Fibroblast of lung (primary cell): ENCODE results near the gene VCAN. TPM values are rescaled to one million over a fixed set of nuclear protein-coding genes. Genes with fewer than 3 reads are reported as not detected.
A peak's percentile ranks its signal among the peaks of the same experiment; 100 is the strongest.

ENCODE experiments used
- DNase-seq, 2 donors: peaks; one replicate each; pipeline versions ENCODE4 v3.0.0 to v3.0.0-alpha.2; 2010; ENCODE audit warnings: low read depth in 2 of 2
- H2AFZ ChIP-seq: 2 replicates; pipeline ENCODE4 v1.5.1; 2012; ENCODE audit warnings: low read length, control low read depth, inconsistent platforms
- H3K27ac ChIP-seq: 2 replicates; pipeline ENCODE4 v1.5.1; 2011; ENCODE audit warnings: low read length, control low read depth; ENCODE audit not compliant: insufficient read depth
- H3K27me3 ChIP-seq: 2 replicates; pipeline ENCODE4 v1.5.1; 2011; ENCODE audit warnings: mild to moderate bottlenecking, low read length; ENCODE audit not compliant: control insufficient read depth, insufficient read depth
- H3K36me3 ChIP-seq: 2 replicates; pipeline ENCODE4 v1.5.1; 2011; ENCODE audit warnings: low read length; ENCODE audit not compliant: control insufficient read depth, insufficient read depth
- H3K4me1 ChIP-seq: 2 replicates; pipeline ENCODE4 v1.5.1; 2011; ENCODE audit warnings: low read length; ENCODE audit not compliant: control insufficient read depth, insufficient read depth; ENCODE audit errors: extremely low read depth
- H3K4me2 ChIP-seq: 2 replicates; pipeline ENCODE4 v1.5.1; 2011; ENCODE audit warnings: low read length, control low read depth; ENCODE audit not compliant: insufficient read depth; ENCODE audit errors: extremely low read depth
- H3K4me3 ChIP-seq, 4 experiments: fragments of 200-600 bp in 1 of 4; sonication (generic) in 1 of 4; replicated peaks in 1 of 4; 2 replicates each; pipeline ENCODE4 v1.5.1; 2011 to 2016; ENCODE audit warnings: low read length in 4 of 4, low read depth in 3 of 4, mild to moderate bottlenecking in 3 of 4, control low read depth in 2 of 4, inconsistent platforms in 1 of 4, mixed read lengths in 1 of 4; ENCODE audit not compliant: insufficient read depth in 1 of 4; ENCODE audit errors: control extremely low read depth in 1 of 4
- H3K79me2 ChIP-seq: 2 replicates; pipeline ENCODE4 v1.5.1; 2012; ENCODE audit warnings: mild to moderate bottlenecking, low read length, inconsistent platforms; ENCODE audit not compliant: control insufficient read depth, insufficient read depth
- H3K9ac ChIP-seq: 2 replicates; pipeline ENCODE4 v1.5.1; 2011; ENCODE audit warnings: mild to moderate bottlenecking, low read length, control low read depth; ENCODE audit not compliant: insufficient read depth
- H3K9me3 ChIP-seq: 2 replicates; pipeline ENCODE4 v1.5.1; 2012; ENCODE audit warnings: low read depth, low read length; ENCODE audit not compliant: control insufficient read depth, insufficient read depth
- H4K20me1 ChIP-seq: 2 replicates; pipeline ENCODE4 v1.5.1; 2011; ENCODE audit warnings: low read length; ENCODE audit not compliant: control insufficient read depth, insufficient read depth; ENCODE audit errors: extremely low read depth
- EZH2 ChIP-seq: IDR thresholded peaks from 2 replicates; pipeline ENCODE4 v1.5.1; 2012; ENCODE audit warnings: low read length, control low read depth, mild to moderate bottlenecking; ENCODE audit errors: missing control alignments
- polyA plus RNA-seq, 2 donors: library from polyadenylated mRNA; depleted of rRNA in 1 of 2; stranded (reverse) in 1 of 2; unstranded in 1 of 2; fragments of >200 nt; gene quantifications; 2 replicates each; pipeline ENCODE4 v1.2.1, GENCODE V29; 2011 to 2012; ENCODE audit warnings: missing spikeins in 1 of 2
- total RNA-seq: library from RNA; depleted of rRNA; stranded (reverse); fragments of >200 nt; gene quantifications from 2 replicates; pipeline ENCODE4 v1.2.1, GENCODE V29; 2014
- TF ChIP-seq, protein P1 (sequence below), 2 donors: IDR thresholded peaks in 1 of 2; conservative IDR thresholded peaks in 1 of 2; 1 replicate in 1 of 2; 2 replicates in 1 of 2; pipeline ENCODE4 v1.5.1; 2011 to 2012; ENCODE audit warnings: low read length in 2 of 2, control low read depth in 1 of 2, inconsistent platforms in 1 of 2, low read depth in 1 of 2, mild to moderate bottlenecking in 1 of 2

Gene VCAN
- total and polyA plus RNA-seq, 2 donors (not counting 1 experiment from before 2014, with no cell fraction given) = 51.9 to 227 TPM

DNA sequence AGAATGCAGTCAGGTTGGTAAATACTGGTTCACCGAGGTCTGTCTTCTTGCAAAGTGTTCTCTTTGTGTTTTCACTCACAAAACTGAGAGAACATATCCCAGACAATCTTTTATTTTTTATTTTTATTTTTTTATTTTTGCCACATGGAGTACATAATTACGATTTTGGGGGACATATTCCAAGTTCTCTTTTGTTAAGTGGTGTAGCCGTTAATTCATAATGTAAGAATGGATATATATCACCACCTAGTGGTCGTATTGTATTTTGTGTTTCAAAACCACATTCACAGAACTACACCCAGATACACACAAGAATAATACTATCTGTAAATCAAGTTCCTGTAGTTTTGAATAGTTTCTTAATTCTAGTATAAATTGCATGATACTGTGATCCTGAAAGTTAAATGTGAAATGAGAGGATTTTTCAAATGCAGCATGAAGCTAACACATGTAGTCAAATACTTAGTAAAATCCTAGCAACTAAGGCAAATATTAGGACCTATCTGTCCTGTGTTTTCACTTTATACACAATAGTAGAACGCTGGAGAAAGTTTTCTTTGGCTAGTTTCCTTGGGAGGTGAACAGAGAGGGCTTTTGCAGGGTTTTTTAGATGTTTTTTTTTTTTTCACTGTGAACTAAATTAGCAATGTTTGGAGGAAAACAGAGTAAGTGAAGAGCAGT is 92.7 kb downstream of the VCAN start:
- Histone ChIP-seq H3K9me3 (no peaks in the 10 kb centered on the region), H3K27me3 (no peaks in the 10 kb centered on the region), H4K20me1 (no peaks in the 10 kb centered on the region), H3K79me2 (no peaks in the 10 kb centered on the region), H3K36me3 (no peaks in the 10 kb centered on the region), H2AFZ (no peak overlapping the region), H3K9ac (no peak overlapping the region), H3K4me1 (peaks cover 2% of the 10 kb centered on the region), H3K4me3 (no peak overlapping the region), H3K27ac (no peak overlapping the region), H3K4me2 (no peak overlapping the region)
- TF ChIP-seq, protein P1, sequence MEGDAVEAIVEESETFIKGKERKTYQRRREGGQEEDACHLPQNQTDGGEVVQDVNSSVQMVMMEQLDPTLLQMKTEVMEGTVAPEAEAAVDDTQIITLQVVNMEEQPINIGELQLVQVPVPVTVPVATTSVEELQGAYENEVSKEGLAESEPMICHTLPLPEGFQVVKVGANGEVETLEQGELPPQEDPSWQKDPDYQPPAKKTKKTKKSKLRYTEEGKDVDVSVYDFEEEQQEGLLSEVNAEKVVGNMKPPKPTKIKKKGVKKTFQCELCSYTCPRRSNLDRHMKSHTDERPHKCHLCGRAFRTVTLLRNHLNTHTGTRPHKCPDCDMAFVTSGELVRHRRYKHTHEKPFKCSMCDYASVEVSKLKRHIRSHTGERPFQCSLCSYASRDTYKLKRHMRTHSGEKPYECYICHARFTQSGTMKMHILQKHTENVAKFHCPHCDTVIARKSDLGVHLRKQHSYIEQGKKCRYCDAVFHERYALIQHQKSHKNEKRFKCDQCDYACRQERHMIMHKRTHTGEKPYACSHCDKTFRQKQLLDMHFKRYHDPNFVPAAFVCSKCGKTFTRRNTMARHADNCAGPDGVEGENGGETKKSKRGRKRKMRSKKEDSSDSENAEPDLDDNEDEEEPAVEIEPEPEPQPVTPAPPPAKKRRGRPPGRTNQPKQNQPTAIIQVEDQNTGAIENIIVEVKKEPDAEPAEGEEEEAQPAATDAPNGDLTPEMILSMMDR (conservative IDR thresholded peaks at IDR 0.05 in 1 of 2, IDR thresholded peaks at IDR 0.05 in 1 of 2; ENCODE audit: low read depth in 1 of 2, low read length in 2 of 2) = peak in 1 of 2 donors; percentile 27
- TF ChIP-seq EZH2 = no peak
- peak; percentile 44 to 78 for DNase-seq

DNA sequence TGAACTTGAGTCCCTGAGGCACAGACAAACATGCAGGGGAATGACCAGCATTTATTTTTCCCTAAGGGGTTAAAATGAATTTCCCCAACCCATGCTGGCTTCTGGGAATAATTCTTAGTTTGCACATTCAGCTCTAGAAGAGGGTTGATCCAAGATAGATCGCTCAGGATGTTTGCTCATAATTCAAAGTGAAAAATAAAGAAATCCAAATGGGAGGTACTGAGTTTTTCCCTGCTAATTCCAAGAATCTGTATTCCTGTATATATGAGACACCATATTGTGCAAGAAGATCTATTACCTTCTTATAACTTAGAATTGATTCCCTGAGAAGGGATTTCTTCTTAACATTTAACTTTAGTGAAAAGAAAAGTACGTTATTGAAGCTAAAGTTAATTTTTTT is 96.2 kb downstream of the VCAN start:
- Histone ChIP-seq H3K4me2 (peak overlapping the region; percentile 13), H3K36me3 (no peaks in the 10 kb centered on the region), H4K20me1 (no peaks in the 10 kb centered on the region), H3K4me1 (peaks cover 2% of the 10 kb centered on the region), H3K27ac (no peak overlapping the region), H3K4me3 (no peak overlapping the region), H3K27me3 (no peaks in the 10 kb centered on the region), H3K79me2 (no peaks in the 10 kb centered on the region), H3K9me3 (no peaks in the 10 kb centered on the region), H3K9ac (no peak overlapping the region), H2AFZ (no peak overlapping the region)
- peak in 1 of 2 donors; percentile 67 for DNase-seq
- TF ChIP-seq, protein P1 (conservative IDR thresholded peaks at IDR 0.05 in 1 of 2, IDR thresholded peaks at IDR 0.05 in 1 of 2; ENCODE audit: low read depth in 1 of 2, low read length in 2 of 2) = no peak
- TF ChIP-seq EZH2 = no peak

DNA sequence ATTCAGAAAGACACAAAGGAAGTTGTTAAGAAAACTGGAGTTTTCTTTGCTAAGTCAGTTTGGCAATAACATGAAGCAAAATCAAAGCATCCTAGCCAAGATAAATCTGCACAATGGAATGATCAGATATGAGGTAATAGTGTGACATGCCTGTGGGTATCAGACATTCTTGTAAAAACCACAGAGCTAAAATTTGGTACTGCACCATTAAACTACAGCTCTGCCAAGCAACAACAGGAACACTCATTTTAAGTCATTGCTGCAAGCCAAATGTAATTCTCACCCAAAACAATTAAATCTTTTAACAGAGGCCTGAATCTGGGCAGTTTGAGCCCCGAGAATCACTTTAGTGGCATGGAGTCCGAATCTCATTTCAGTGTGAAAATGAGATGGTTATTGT is 96.6 kb downstream of the VCAN start:
- Histone ChIP-seq H3K4me3 (no peak overlapping the region), H3K79me2 (no peaks in the 10 kb centered on the region), H3K4me1 (peaks cover 2% of the 10 kb centered on the region), H3K27ac (no peak overlapping the region), H4K20me1 (no peaks in the 10 kb centered on the region), H3K27me3 (no peaks in the 10 kb centered on the region), H3K9ac (no peak overlapping the region), H3K9me3 (no peaks in the 10 kb centered on the region), H2AFZ (no peak overlapping the region), H3K36me3 (no peaks in the 10 kb centered on the region), H3K4me2 (peak overlapping the region; percentile 48)
- DNase-seq = peak; percentile 96 to 98
- TF ChIP-seq EZH2 = no peak
- TF ChIP-seq, protein P1 (conservative IDR thresholded peaks at IDR 0.05 in 1 of 2, IDR thresholded peaks at IDR 0.05 in 1 of 2; ENCODE audit: low read depth in 1 of 2, low read length in 2 of 2) = no peak
